NCI-H446 treated with DMSO at 0.1 percent for 48 hours (cell line): Measurements from ENCODE around the gene OR2S2.
"Not testable (repeated sequence)": the region's sequence is repeated elsewhere in the genome, so short reads cannot be mapped to it uniquely, and the experiment has no call there.

Experiments
- DNase-seq: peaks from one replicate; lab custom pipeline; 2025; lab: John Stamatoyannopoulos, UW

The OR2S2 gene

DNA sequence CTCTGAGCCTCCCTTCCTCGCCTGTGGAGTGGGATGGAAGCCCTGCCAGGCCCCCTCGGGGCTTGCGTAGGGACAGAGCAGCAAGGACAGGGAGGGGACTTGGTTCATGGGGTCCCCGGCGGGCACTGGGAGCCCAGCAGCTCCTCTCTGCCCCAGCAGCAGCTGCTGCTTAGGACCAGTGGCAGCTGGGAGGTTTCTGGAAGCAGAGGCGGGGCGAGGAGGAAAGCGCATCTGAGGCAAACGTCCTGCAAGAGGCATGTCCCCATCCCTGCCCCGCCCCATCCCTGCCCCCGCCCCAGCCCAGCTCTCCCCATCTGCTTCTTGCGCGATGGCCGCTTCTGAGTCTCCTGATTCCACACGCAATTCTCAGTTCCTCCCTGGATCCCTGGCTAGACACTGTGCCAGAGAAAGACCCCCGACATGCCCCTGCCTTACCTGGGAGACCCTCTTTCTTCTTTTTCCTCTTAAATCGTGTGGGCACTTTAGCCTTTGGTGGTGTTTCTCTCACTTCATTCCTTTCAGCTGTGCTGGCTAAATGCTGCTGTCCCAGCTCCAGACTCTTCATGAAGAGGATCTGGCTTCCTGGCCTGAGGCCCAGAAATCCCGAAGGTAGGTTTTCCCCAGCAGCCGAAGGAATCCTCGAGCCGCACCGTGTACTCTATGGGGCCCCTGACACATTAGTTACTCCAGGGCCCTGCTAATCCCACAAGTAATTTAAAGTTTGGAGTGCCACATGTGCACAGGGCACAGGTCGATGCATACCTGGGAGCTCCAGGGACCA, 4.4 kb upstream of the OR2S2 start:
- peak; percentile 21 for DNase-seq

DNA sequence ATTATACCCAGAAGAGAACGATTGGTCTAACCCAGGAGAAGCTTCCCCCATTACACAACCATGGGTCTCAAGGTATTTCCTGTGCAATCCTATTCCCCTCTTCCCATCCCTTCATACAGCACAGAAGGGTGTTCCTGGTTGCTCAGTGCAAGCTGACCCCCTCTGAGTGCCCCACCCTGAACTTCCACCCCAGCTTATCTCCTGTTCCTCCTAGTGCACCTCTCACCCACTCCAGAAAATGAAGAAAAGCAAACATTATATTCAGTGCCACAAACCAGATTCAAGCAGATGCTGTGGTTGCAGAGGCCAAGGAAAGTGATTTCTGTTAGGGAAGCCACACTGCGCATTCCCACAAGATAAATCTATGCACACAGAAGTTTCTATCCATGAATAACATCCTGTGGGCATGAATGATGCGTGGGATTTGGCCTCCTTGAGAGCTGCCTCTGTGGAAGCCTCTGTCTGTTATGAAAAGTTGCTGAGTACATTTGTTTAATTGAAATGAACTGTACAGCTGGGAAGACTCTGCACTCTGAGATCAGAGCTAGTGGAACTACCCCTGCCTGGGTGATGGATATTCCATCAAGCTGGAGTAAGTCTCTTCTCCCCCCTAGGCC, 2.2 kb upstream of the OR2S2 start:
- no peak for DNase-seq

DNA sequence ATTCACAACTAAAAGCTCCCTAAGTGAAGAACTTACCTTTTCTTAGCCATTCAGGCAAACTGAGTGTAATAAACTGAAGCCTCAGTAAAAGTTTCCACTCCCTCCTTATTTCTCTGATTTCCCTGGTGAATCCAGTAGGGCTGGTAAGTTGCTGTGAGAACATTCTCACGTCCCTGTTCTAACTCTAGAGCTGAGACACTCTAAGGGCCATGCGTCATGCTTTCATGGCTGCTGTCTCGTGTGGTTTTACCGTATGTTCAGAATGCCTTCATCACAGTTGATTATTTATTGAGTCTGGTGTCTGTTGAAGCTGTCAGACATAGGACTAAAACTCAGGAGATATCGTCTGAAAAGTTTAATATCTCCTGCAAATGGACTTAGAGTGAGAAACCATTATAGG, 1.3 kb downstream of the OR2S2 start:
- no peak for DNase-seq

DNA sequence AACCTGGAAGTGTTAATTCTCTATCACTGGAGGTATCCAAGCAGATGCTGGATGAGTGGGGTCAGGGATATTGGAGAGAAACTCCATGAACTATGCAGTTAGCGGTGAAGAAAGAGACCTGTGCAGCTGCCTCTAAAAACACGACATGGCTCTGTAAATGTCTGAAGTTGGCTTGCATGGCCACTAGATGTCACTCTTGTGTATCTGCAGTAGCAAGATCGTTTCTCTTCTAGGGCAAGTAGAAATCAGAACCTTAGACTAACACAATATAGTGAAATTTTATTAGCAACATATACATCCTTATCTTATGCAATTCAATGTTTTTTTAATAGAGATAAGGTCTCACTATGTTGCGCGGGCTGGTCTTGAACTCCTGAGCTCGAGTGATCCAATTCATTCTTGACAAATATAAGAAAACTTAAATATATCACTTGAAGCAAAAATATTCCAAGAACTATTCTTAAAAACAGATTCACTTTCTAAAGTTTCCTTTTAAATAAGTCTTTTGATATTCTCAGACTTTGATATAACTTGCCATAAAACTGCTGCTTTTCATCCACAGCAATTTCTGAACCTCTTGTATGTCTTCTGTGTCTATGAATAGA, 2.9 kb downstream of the OR2S2 start:
- DNase-seq = peak; percentile 77

DNA sequence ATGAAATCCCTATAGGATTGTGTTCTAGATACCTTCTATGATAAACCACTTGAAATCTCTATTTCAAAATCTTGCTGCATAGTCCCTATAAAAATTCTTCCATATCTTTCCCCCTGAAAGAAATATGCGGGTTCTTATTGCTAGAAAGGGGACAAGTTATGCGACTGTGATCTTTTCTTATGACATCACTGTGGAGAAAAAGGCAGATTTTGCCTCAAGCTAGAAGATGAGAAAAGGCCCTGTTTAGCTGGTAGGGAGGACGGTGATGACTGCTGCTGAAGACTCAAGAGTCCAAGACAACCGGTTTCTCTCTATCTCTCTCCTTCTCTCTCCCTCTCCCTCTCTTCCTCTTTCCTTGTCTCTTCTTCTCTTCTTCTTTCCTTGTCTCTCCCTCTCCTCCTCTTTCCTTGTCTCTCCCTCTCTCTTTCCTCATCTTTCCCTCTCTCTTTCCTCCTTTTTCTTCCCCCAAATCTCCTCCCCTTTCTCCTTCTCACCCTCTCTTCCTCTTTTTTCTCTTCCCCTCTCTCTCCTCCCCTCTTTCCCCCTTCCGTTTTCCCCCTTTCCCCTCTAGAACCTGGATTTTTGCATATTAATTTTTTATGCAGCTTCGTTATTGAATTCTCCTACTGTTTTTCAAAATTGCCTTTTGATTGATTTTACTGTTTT, 5.3 kb downstream of the OR2S2 start:
- no peak for DNase-seq

DNA sequence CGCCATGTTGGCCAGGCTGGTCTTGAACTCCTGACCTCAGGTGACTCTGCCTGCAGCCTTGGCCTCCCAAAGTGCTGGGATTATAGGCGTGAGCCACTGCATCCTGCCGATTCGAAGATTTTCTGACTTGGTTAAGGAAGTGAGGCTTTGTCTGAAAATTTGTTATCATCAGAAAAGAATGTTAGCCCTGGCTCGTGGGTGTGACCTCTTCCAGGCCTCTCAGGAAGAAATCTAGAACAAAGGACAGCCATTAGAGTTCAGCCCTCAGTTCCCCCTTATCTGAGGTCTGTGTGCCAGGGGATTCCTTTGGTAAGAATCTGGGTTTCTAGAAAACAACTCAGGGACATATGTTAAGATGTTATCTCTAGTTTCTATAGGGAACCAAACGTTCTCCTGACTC, 6.2 kb downstream of the OR2S2 start:
- DNase-seq = no peak

DNA sequence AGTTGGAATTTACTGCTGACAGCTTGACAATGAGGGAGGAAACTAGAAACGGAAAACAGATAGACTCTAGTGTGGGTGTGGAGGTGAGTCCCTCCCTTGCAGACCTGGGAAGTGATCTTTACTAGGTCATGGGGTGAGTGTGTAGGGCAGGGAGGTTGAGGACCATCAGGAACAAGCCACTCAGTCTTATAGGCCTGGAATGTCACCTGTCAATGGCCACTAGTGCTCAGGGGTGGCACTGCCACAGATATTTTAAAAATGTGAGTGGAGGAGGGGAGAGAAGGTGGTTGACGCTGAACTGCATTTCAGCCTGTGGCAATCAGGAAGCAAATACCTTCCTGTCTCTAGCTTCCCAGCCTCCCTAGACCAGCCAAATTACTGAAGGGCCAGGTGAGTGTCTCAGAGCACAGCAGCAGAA, 9.0 kb downstream of the OR2S2 start:
- no peak for DNase-seq

DNA sequence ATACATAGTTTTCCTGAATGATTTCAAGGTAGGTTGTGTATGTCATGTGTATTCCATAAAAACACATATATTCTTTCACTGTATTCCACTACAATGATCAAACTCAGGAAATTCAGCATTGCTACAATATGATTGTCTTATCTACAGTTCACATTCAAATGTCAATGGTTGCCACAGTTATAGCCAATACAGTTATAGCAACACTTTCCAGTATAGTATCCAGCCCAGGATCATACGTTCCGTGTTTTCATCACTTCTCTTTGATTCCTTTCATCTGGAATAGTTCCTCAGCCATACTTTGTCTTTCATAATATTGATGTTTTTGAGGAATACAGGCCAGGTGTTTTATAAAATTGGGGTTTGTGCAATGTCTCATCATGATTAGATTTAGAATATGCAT, 9.5 kb downstream of the OR2S2 start:
- no peak for DNase-seq

DNA sequence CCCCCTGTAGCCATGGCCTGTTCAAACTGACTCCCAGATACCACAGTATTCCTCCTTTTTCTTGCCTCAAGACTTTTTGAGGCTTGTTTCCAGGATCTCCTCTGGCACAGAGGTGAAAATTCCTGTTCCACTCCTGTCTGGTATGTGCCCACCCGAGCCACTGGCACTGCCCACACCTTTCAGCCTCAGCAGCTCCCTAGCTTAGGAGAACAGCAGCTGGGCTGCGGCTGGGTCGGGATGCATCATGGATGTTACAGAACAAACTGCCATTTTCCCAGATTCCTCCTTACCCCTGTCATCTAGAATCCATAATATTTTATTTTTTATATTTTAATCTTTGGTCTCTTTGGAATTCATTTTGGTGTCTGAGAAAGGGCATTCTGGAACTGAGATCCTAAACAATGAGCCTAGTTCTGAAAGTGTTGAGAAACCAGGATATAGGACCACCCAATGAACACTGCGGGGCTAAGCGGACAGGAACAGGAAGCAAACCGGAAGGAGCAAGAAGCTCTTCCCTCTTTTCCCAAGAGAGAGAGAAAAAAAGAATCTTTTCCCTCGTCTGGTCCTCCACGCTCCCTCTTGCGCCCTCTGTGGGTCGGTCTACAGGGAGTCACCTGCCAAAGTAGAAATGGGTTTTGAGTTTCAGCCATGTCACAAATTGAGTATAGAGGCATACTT, 12.5 kb downstream of the OR2S2 start:
- DNase-seq = peak; percentile 91

DNA sequence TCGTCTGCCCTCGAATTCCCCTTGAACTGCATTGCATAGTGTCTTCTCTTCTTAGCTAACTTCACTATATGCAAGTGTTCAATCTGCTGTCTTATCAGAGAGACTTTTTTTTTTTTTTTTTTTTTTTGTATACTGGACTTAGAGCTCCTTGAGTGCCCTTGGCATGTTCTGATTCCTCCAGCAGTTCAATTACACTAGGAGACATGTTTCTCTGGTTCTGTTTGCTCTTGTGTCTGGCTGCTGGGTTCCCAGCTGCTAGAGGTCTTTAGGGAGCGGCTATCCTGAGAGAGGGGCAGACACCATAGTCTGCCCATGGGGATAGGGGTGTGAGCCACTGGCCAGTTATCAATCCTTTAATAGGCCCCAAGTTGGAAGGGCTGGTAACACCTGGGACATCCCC, 13.1 kb downstream of the OR2S2 start:
- no peak for DNase-seq

DNA sequence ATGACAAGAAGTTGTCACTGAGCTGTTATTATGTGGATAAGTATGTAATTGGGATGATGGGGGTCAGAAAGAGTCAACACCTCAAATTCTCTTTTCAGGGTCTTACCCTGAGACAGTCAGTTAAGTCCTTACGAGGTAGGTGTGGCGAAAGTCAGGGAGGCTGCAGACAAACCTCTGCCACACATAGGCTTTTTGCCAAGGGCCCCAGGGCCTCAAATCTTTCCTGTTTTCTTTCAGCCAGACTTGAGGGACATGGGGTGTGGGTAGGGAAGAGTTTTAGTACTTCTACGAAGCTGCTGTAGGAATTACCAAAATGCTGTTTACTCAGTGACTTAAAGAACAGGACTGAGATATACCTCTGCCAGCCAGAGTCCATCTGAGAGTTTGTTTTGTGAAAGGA, 13.8 kb downstream of the OR2S2 start:
- no peak for DNase-seq

DNA sequence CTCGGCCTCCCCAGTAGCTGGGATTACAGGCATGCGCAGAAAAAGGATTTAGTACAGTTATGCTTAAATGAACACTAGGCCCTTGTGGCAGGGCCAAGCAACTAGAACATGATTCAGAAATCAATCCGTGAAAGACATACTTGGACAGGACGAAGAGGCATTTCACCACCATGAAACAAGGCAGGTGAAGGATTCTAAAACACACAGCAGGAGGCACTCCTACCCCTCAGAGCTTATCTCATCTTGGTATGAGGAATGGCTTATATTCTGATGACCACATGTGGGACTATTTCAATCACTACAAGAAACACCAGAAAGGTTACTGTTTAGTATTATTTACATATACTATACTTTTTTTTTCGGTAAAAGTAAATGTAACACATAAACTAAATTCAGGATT, 15.7 kb downstream of the OR2S2 start:
- no peak for DNase-seq

DNA sequence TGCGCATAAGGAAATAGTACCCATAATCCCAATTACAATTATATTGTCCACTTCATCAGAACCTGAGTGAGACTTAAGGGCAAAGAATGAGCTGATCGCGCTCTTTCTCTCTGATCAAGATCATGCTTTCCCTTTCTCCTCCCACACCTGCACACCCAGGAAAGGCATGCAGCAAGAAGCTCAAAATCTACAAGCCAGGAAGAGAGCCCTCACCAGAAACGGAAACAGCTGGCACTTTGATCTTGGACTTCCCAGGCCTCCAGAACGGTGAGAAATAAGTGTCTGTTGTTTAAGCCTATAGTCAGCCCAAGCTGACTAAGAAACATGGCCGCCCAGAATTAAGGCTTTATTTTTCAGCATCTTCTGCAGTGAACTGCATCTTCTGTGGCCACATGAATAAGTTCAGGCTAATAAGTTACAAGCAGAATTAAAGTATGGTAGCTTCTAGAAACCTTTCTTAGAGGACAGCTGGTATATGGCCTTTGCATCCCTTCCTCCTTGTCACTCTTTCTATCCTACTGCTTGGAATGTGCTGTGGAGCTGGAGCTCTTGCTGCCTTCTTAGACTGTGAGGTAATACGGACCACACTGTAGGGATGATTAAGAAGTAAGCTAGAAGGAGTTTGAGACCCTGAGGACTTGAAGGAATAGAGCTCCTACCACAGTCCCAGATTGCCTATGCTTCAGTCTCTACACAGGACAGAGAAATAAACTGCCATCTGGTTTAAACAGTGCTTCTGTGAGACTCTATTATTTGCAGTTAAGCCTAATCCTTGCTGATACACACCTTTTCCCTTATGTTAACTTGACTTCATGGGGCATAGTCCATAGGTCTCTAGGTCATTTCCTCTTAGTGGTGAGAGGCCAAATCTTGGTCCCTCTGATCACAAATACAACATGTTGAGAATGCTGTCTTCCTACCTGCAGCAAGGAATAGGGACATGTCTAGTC, 17.2 kb downstream of the OR2S2 start:
- no peak for DNase-seq

DNA sequence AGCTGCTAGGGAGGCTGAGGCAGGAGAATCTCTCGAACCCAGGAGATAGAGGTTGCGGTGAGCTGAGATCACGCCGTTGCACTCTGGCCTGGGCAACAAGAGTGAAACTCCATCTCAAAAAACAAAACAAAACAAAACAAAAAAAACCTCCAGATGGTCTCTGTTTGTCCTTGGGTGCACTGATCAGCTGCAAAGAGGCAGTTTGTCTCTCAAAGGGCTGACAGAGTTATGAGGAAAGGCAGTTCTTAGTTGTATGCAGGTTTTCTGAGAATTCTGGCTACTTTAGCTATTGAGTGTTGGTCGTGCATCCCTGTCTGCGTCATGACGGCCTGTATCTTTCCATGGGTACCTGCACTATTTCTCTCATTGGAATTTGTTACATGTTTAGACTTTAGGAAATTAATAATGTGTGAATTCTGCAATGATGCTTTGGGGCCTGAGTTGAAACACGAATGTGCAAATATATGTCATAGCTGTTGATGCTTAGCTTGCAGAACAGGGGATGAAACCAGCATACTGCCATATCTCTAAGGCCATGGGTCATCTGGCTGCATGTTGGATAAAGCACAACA, 18.2 kb downstream of the OR2S2 start:
- DNase-seq = no peak

DNA sequence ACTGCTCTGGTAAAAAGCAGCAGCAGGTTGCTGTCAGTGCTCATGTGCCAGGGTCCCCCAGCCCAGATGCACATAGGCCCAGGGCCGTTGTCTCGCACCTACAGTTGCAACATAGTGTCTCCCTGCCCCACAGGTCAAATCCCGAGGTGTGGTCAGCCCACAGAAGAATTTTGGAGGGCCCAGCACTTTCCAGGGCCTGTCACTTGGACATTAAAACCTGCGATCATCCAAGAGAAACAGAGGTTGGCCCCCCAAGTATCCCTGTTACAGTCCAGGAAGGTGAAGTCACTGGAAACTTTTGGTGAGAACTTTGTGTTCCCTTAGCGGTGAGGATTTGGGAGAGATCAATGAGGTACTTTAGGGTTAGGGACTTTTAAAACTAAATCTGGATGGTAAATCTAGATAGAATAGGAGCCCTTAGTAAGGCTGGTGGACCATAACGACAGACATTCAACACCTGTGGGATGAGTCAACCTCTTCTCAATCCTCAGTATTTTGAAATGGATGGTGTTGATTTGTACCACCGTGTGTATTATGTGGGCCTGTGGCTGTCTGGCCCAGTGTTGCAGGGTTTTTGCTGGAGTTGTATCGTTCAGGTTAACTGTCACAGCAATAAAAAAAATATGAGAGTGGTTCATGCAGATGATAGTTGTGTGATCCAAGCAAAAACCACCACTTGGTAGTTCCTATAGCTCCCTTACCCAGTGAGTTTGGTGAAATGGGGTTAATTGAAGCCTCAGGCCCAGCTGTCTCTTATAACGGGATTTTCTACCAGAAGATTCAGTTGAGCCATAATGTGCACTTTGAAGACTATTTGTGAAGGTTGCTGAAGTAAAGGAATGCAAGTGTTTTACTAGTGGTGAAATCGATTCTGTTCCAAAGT, 19.2 kb downstream of the OR2S2 start:
- no peak for DNase-seq

DNA sequence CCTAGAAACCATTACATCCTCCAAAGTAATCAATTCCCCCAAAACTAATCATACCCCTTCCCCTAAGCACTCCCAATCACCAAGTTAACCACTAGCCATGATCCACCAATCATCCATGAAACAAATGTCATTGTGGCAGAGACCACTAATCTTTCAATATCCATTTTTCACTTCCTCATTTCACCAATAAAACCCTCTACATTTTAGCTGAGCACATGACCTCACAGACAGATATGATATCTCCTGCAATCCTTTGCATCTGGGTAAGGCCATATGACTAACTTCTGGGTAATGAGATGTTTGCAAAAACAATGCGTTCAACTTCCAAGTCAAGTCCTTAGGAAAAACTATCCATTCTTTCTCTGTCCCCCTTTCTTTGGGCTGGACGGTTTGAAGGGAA, 20.7 kb downstream of the OR2S2 start:
- no peak for DNase-seq

DNA sequence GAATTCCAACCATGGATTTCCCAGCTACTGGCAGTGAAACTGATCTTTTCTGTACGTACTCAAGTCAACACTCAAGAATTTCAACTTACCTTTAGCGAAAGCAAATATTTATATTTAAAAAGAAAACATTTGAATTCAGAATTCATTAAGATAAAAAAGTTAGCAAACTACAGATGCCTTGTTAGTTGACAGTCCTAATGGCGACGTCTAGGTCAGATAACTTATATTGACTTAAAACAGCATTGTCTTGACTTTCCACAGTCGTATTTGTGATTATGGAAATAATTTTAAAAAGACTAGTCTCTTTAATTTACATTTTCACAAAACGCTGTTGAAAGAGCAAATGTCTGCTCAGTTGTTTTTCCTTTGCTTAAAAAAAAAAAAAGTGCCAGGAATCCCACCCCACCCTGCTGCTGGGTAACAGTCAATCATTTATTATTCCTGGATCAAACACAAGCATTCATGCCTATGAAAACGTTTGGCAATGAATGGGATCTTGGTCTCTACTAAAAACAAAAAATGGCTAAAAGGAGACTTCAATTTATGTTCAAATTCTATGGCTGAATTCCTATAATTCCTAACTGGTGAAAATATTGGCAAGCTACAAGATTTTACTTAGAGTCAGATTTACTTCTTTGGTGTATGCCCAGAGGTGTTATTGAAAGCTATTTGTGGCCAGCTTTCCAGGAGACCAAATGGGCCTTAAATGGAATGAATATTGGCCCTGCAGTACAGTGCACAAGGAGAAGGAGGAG, 22.0 kb downstream of the OR2S2 start:
- DNase-seq = peak; percentile 26

DNA sequence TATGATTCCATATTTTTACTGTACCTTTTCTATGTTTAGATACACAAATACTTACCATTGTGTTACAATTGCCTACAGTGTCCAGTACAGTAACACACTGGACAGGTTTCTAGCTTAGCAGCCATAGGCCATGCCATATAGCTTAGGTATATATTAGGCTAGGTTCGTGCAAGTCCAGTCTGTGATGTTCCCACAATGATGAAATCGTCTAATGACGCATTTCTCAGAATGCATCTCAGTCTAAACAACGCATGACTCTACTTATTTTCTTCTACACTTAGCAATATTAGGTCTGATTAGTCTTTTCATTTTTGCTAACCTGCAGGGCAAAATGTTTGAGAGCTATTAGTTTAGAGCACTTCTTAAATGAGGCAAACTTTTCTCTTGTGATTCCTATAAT, 22.7 kb downstream of the OR2S2 start:
- no peak for DNase-seq

DNA sequence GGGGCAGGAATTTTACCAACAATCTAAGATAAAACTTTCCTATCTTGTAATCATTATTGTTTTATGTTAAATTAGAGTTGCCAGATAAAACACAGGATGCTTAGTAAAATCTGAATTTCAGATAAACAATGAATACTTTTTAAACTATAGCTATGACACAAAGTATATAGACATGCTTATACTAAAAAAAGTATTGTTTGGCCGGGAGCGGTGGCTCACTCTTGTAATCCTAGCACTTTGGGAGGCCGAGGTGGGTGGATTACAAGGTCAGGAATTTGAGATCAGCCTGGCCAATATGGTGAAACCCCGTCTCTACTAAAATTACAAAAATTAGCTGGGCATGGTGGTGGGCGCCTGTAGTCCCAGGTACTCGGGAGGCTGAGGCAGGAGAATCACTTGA, 23.9 kb downstream of the OR2S2 start:
- DNase-seq = not testable (repeated sequence)
